Hepatocyte (in vitro differentiated cells): ENCODE measurements around the gene ZFP36. TPM values are rescaled to one million over a fixed set of nuclear protein-coding genes. Genes with fewer than 3 reads are reported as not detected.
"Not testable (repeated sequence)": the region's sequence is repeated elsewhere in the genome, so short reads cannot be mapped to it uniquely, and the experiment has no call there.

Experiments
- DNase-seq: peaks from one replicate; pipeline ENCODE4 v3.0.0-alpha.2; 2016; ENCODE audit warnings: low spot score
- H2AFZ ChIP-seq: fragments of 200-600 bp; sonication (generic); 2 replicates; pipeline ENCODE4 v1.6.0; 2016; ENCODE audit warnings: antibody characterized with exemption, mild to moderate bottlenecking
- H3K27ac ChIP-seq: fragments of 200-600 bp; sonication (generic); 2 replicates; pipeline ENCODE4 v1.5.1; 2016; ENCODE audit warnings: mild to moderate bottlenecking
- H3K27me3 ChIP-seq: fragments of 200-600 bp; sonication (generic); 2 replicates; pipeline ENCODE4 v1.6.1; 2016
- H3K36me3 ChIP-seq: fragments of 200-600 bp; sonication (generic); replicated peaks from 2 replicates; pipeline ENCODE4 v1.5.1; 2016; ENCODE audit warnings: low read depth; ENCODE audit not compliant: insufficient read depth
- H3K4me1 ChIP-seq: fragments of 200-600 bp; sonication (generic); 2 replicates; pipeline ENCODE4 v1.5.1; 2016; ENCODE audit warnings: mild to moderate bottlenecking, moderate library complexity; ENCODE audit not compliant: insufficient read depth
- H3K4me2 ChIP-seq: fragments of 200-600 bp; sonication (generic); 2 replicates; pipeline ENCODE4 v1.6.0; 2016
- H3K4me3 ChIP-seq: fragments of 200-600 bp; sonication (generic); 2 replicates; pipeline ENCODE4 v1.5.1; 2016; ENCODE audit warnings: mild to moderate bottlenecking
- H3K79me2 ChIP-seq: fragments of 200-600 bp; sonication (generic); 2 replicates; pipeline ENCODE4 v1.6.0; 2017; ENCODE audit warnings: mild to moderate bottlenecking
- H3K9me2 ChIP-seq: fragments of 200-600 bp; sonication (generic); replicated peaks from 2 replicates; pipeline ENCODE4 v1.6.0; 2017; ENCODE audit warnings: mild to moderate bottlenecking; ENCODE audit not compliant: insufficient read depth
- H3K9me3 ChIP-seq: fragments of 200-600 bp; sonication (generic); 2 replicates; pipeline ENCODE4 v1.5.1; 2016; ENCODE audit warnings: low read depth, mild to moderate bottlenecking
- H4K20me1 ChIP-seq: fragments of 200-600 bp; sonication (generic); 2 replicates; pipeline ENCODE4 v1.6.0; 2016; ENCODE audit warnings: mild to moderate bottlenecking; ENCODE audit not compliant: insufficient read depth, poor library complexity, severe bottlenecking
- CTCF ChIP-seq: fragments of 200-600 bp; sonication (generic); IDR thresholded peaks from 2 replicates; pipeline ENCODE4 v1.5.1; 2016; ENCODE audit warnings: antibody characterized with exemption, mild to moderate bottlenecking; ENCODE audit not compliant: poor library complexity
- EZH2 ChIP-seq: fragments of 200-600 bp; sonication (generic); IDR thresholded peaks from 2 replicates; pipeline ENCODE4 v1.6.1; 2016; ENCODE audit warnings: antibody characterized with exemption, mild to moderate bottlenecking, borderline replicate concordance
- EZH2phosphoT487 ChIP-seq: fragments of 200-600 bp; sonication (generic); IDR thresholded peaks from one replicate; pipeline ENCODE4 v1.6.1; 2018; ENCODE audit warnings: antibody characterized with exemption, mild to moderate bottlenecking, low read depth, moderate library complexity; ENCODE audit not compliant: unreplicated experiment, severe bottlenecking
- WGBS: methylation state at CpG from one replicate; pipeline ENCODE4 v1.1.6; 2016; ENCODE audit warnings: low lambda C conversion rate; ENCODE audit errors: missing lambda C conversion rate; 5-methylcytosine and 5-hydroxymethylcytosine counted together
- polyA plus RNA-seq: library from polyadenylated mRNA; unstranded; fragments of >200 nt; fragmentation: Nextera tagmentation; extraction: Ambion mirVana; gene quantifications from 2 replicates; pipeline ENCODE4 v1.2.1, GENCODE V29; 2016
- total RNA-seq: library from RNA; depleted of rRNA; stranded (reverse); fragments of >200 nt; gene quantifications from 2 replicates; pipeline ENCODE4 v1.2.3, GENCODE V29; 2014

The ZFP36 gene
- total and polyA plus RNA-seq, 2 experiments from 2014 or later: 95.8 to 1,034 TPM

DNA sequence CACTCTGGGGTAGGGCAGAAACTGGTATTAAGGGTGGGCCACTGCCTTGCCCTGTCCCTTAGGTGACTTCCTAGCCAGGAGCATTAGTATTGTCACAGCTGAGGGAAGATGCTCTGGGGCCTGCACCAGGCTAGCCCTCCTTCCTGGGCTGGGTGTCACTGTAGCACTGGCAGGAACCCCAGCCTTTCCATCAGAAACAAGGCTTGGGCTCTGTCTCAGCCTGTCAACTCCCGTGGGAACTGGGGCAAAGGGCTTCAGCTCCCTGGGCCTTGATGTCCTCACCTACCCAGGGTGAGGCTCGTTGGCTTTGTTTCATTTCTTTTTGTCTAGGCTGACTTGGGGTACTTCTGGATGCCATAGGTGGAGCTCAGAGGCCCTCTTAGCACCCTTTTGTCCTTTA lies 33.7 kb upstream of the ZFP36 start:
- Histone ChIP-seq H3K9me3 (no peaks in the 10 kb centered on the region), H3K36me3 (no peaks in the 10 kb centered on the region), H2AFZ (no peak overlapping the region), H4K20me1 (no peaks in the 10 kb centered on the region), H3K4me3 (no peak overlapping the region), H3K27me3 (no peaks in the 10 kb centered on the region), H3K79me2 (no peaks in the 10 kb centered on the region), H3K4me1 (no peaks in the 10 kb centered on the region), H3K9me2 (no peaks in the 10 kb centered on the region), H3K27ac (peak overlapping the region; percentile 73), H3K4me2 (no peak overlapping the region)
- TF ChIP-seq EZH2: no peak
- no peak for TF ChIP-seq EZH2phosphoT487
- no peak for TF ChIP-seq CTCF
- DNase-seq: no peak
- 77% methylated on average over 2 of the region's 2 CpGs for WGBS

- H3K4me1 ChIP-seq: no peaks in the 10 kb centered on the region
- H3K4me2 ChIP-seq: no peak overlapping the region
- no peaks in the 10 kb centered on the region for H3K79me2 ChIP-seq
- H3K27ac ChIP-seq: no peak overlapping the region
- no peaks in the 10 kb centered on the region for H4K20me1 ChIP-seq
- H2AFZ ChIP-seq: no peak overlapping the region
- no peaks in the 10 kb centered on the region for H3K27me3 ChIP-seq
- no peaks in the 10 kb centered on the region for H3K9me2 ChIP-seq
- no peaks in the 10 kb centered on the region for H3K9me3 ChIP-seq
- DNase-seq: no peak
- H3K4me3 ChIP-seq: no peak overlapping the region
- H3K36me3 ChIP-seq: no peaks in the 10 kb centered on the region
- no peak for TF ChIP-seq EZH2
- TF ChIP-seq EZH2phosphoT487: no peak
- TF ChIP-seq CTCF: no peak
These were observed 30.7 kb upstream of the ZFP36 start for GRCh38 chr19:39375929-39376328.

- H3K4me1 ChIP-seq: no peaks in the 10 kb centered on the region
- no peaks in the 10 kb centered on the region for H3K79me2 ChIP-seq
- H3K4me3 ChIP-seq: no peak overlapping the region
- no peaks in the 10 kb centered on the region for H3K9me2 ChIP-seq
- H4K20me1 ChIP-seq: no peaks in the 10 kb centered on the region
- WGBS: 97% methylated on average over 18 of the region's 18 CpGs
- TF ChIP-seq EZH2: no peak
- H3K9me3 ChIP-seq: no peaks in the 10 kb centered on the region
- no peak overlapping the region for H2AFZ ChIP-seq
- H3K27ac ChIP-seq: no peak overlapping the region
- H3K4me2 ChIP-seq: no peak overlapping the region
- H3K36me3 ChIP-seq: no peaks in the 10 kb centered on the region
- no peaks in the 10 kb centered on the region for H3K27me3 ChIP-seq
- no peak for DNase-seq
These were observed 29.0 kb upstream of the ZFP36 start for GRCh38 chr19:39377373-39378362.

- 100% methylated on average over 4 of the region's 4 CpGs for WGBS
- not testable (repeated sequence) for H3K9me3 ChIP-seq, H3K9me2 ChIP-seq, H3K4me2 ChIP-seq, H4K20me1 ChIP-seq, H3K27me3 ChIP-seq, H3K4me3 ChIP-seq, H2AFZ ChIP-seq, H3K36me3 ChIP-seq, H3K4me1 ChIP-seq, DNase-seq, H3K27ac ChIP-seq, H3K79me2 ChIP-seq
These were observed 27.3 kb upstream of the ZFP36 start for GRCh38 chr19:39379366-39379765.
